H1 (cell line): ENCODE measurements around the gene GABRR3. TPM values are rescaled to one million over a fixed set of nuclear protein-coding genes. Genes with fewer than 3 reads are reported as not detected.

Experiments used
- CTCF ChIA-PET: fragments of 300-600 bp; sonication (Branson Sonifier 250); formaldehyde crosslinking; loops from one replicate; lab custom pipeline; 2021; ENCODE audit not compliant: partially characterized antibody; lab: Charles Lee
- POLR2A ChIA-PET: fragments of 300-600 bp; sonication (Branson Sonifier 250); formaldehyde crosslinking; loops from one replicate; lab custom pipeline; 2021; ENCODE audit warnings: inconsistent platforms; ENCODE audit not compliant: partially characterized antibody; lab: Charles Lee
- DNase-seq, 2 experiments: peaks; one replicate each; pipeline versions ENCODE4 v3.0.0 to v3.0.0-alpha.2; 2010 to 2022; ENCODE audit warnings: low spot score in 2 of 2, low read depth in 1 of 2, mixed read lengths in 1 of 2
- FAIRE-seq: peaks from 2 replicates; lab custom pipeline; 2011; peaks lifted over from hg19 to GRCh38; lab: Jason Lieb, UNC
- H2AFZ ChIP-seq: 2 replicates; pipeline ENCODE4 v1.8.1; 2012; ENCODE audit warnings: low read length, inconsistent platforms
- H2AK5ac ChIP-seq: 2 replicates; pipeline ENCODE4 v1.6.1; 2013; ENCODE audit warnings: low read depth, low read length
- H2BK120ac ChIP-seq: replicated peaks from 2 replicates; pipeline ENCODE3; 2013; ENCODE audit warnings: low read depth, low read length, inconsistent platforms
- H2BK12ac ChIP-seq: 2 replicates; pipeline ENCODE4 v1.6.1; 2013; ENCODE audit warnings: low read depth, low read length
- H2BK15ac ChIP-seq: 2 replicates; pipeline ENCODE4 v1.6.1; 2013; ENCODE audit warnings: low read length
- H2BK20ac ChIP-seq: 2 replicates; pipeline ENCODE4 v1.6.1; 2013; ENCODE audit warnings: low read length
- H2BK5ac ChIP-seq: 2 replicates; pipeline ENCODE4 v1.6.1; 2013; ENCODE audit warnings: low read depth, low read length
- H3K14ac ChIP-seq: 2 replicates; pipeline ENCODE4 v1.6.1; 2013; ENCODE audit warnings: inconsistent platforms; ENCODE audit not compliant: insufficient read length
- H3K18ac ChIP-seq: 2 replicates; pipeline ENCODE4 v1.6.1; 2013; ENCODE audit warnings: low read length; ENCODE audit errors: extremely low read depth
- H3K23ac ChIP-seq: 2 replicates; pipeline ENCODE4 v1.6.1; 2013; ENCODE audit warnings: inconsistent platforms; ENCODE audit not compliant: insufficient read length
- H3K23me2 ChIP-seq: 2 replicates; pipeline ENCODE4 v1.6.1; 2013; ENCODE audit warnings: low read depth, low read length
- H3K27ac ChIP-seq: 2 replicates; pipeline ENCODE4 v1.6.1; 2011; ENCODE audit warnings: low read depth, low read length, inconsistent platforms
- H3K27me3 ChIP-seq, 4 experiments: replicated peaks in 1 of 4; 1 replicate in 1 of 4; 2 replicates in 3 of 4; pipeline versions ENCODE4 v1.6.1 to v1.8.1; 2011 to 2013; ENCODE audit warnings: low read length in 3 of 4, mild to moderate bottlenecking in 3 of 4, inconsistent platforms in 2 of 4, mixed read lengths in 2 of 4, moderate library complexity in 1 of 4; ENCODE audit not compliant: control insufficient read depth in 3 of 4, insufficient read depth in 3 of 4; ENCODE audit errors: extremely low read depth in 1 of 4
- H3K36me3 ChIP-seq, 4 experiments: 2 replicates each; pipeline versions ENCODE4 v1.6.1 to v1.8.1; 2011 to 2013; ENCODE audit warnings: mild to moderate bottlenecking in 4 of 4, low read length in 3 of 4, moderate library complexity in 2 of 4, control low read depth in 1 of 4, inconsistent platforms in 1 of 4; ENCODE audit not compliant: insufficient read depth in 4 of 4, control insufficient read depth in 2 of 4
- H3K4ac ChIP-seq: replicated peaks from 2 replicates; pipeline ENCODE3; 2013; ENCODE audit warnings: low read length, low read depth, mixed read lengths, inconsistent platforms; ENCODE audit not compliant: insufficient read length
- H3K4me1 ChIP-seq, 4 experiments: replicated peaks in 1 of 4; 1 replicate in 1 of 4; 2 replicates in 3 of 4; pipeline versions ENCODE4 v1.6.1 to v1.8.1; 2011 to 2013; ENCODE audit warnings: low read length in 3 of 4, inconsistent platforms in 2 of 4, mixed read lengths in 1 of 4; ENCODE audit not compliant: insufficient read depth in 4 of 4, control insufficient read depth in 3 of 4
- H3K4me2 ChIP-seq, 2 experiments: 2 replicates each; pipeline versions ENCODE4 v1.6.1 to v1.8.1; 2011 to 2013; ENCODE audit warnings: low read depth in 2 of 2, low read length in 2 of 2, control low read depth in 1 of 2, inconsistent platforms in 1 of 2, mild to moderate bottlenecking in 1 of 2; ENCODE audit not compliant: insufficient read depth in 1 of 2
- H3K4me3 ChIP-seq, 4 experiments: fragments of 200-600, 300-600 bp in 1 of 4; sonication (generic), shearing (Covaris generic), sonication (Bioruptor Twin) in 1 of 4; 2 replicates each; pipeline versions ENCODE4 v1.5.1 to v1.8.1; 2011 to 2016; ENCODE audit warnings: low read length in 4 of 4, low read depth in 3 of 4, control low read depth in 2 of 4, inconsistent platforms in 2 of 4, mild to moderate bottlenecking in 2 of 4, mixed read lengths in 1 of 4, moderate library complexity in 1 of 4; ENCODE audit not compliant: insufficient read depth in 2 of 4; ENCODE audit errors: extremely low read depth in 1 of 4
- H3K56ac ChIP-seq: replicated peaks from 2 replicates; pipeline ENCODE3; 2013; ENCODE audit warnings: low read depth, mild to moderate bottlenecking, mixed read lengths, low read length, inconsistent platforms; ENCODE audit not compliant: insufficient read length
- H3K79me1 ChIP-seq: 2 replicates; pipeline ENCODE4 v1.6.1; 2013; ENCODE audit warnings: low read depth, low read length, control low read depth
- H3K79me2 ChIP-seq, 2 experiments: 2 replicates each; pipeline versions ENCODE4 v1.6.1 to v1.8.1; 2012 to 2013; ENCODE audit warnings: low read length in 2 of 2, mild to moderate bottlenecking in 2 of 2, inconsistent platforms in 1 of 2; ENCODE audit not compliant: insufficient read depth in 2 of 2, control insufficient read depth in 1 of 2
- H3K9ac ChIP-seq, 4 experiments: replicated peaks in 1 of 4; 1 replicate in 1 of 4; 2 replicates in 3 of 4; pipeline versions ENCODE4 v1.6.1 to v1.8.1; 2011 to 2013; ENCODE audit warnings: low read depth in 3 of 4, low read length in 3 of 4, control low read depth in 2 of 4, mild to moderate bottlenecking in 2 of 4, moderate library complexity in 2 of 4, inconsistent platforms in 1 of 4; ENCODE audit errors: extremely low read depth in 1 of 4
- H3K9me3 ChIP-seq, 2 experiments: 2 replicates each; pipeline versions ENCODE4 v1.6.1 to v1.8.1; 2012 to 2013; ENCODE audit warnings: mild to moderate bottlenecking in 2 of 2, moderate library complexity in 2 of 2, control low read depth in 1 of 2, inconsistent platforms in 1 of 2, low read depth in 1 of 2, low read length in 1 of 2, mixed read lengths in 1 of 2; ENCODE audit not compliant: insufficient read depth in 2 of 2
- H4K20me1 ChIP-seq, 2 experiments: replicated peaks in 1 of 2; 2 replicates each; pipeline versions ENCODE3 to v1.8.1; 2011 to 2013; ENCODE audit warnings: inconsistent platforms in 2 of 2, low read length in 2 of 2, mild to moderate bottlenecking in 1 of 2; ENCODE audit not compliant: insufficient read depth in 2 of 2, control insufficient read depth in 1 of 2
- H4K5ac ChIP-seq: 2 replicates; pipeline ENCODE4 v1.6.1; 2013; ENCODE audit warnings: low read length, low read depth, mixed read lengths, inconsistent platforms; ENCODE audit not compliant: insufficient read length
- H4K8ac ChIP-seq: 2 replicates; pipeline ENCODE4 v1.8.0; 2013; ENCODE audit warnings: mild to moderate bottlenecking, moderate library complexity, low read length, inconsistent platforms; ENCODE audit not compliant: insufficient read depth; ENCODE audit errors: extremely low read depth
- H4K91ac ChIP-seq: replicated peaks from 2 replicates; pipeline ENCODE3; 2013; ENCODE audit warnings: low read length, mixed read lengths, inconsistent platforms; ENCODE audit not compliant: insufficient read length
- ATF3 ChIP-seq: IDR thresholded peaks from 2 replicates; pipeline ENCODE4 v1.6.1; 2011; ENCODE audit warnings: low read depth, mild to moderate bottlenecking, low read length; ENCODE audit not compliant: insufficient read depth
- CBX5 ChIP-seq: fragments of 300-800, 300-1000 bp; sonication (generic); IDR thresholded peaks from 2 replicates; pipeline ENCODE4 v1.7.1; 2016; ENCODE audit warnings: antibody characterized with exemption, low read length, low read depth
- CHD1 ChIP-seq: IDR thresholded peaks from 2 replicates; pipeline ENCODE4 v1.6.1; 2012; ENCODE audit warnings: low read depth, low read length, improper control_type of control experiment
- EP300 ChIP-seq, 2 experiments: IDR thresholded peaks; 1 replicate in 1 of 2; 2 replicates in 1 of 2; pipeline ENCODE4 v1.6.1; 2011 to 2012; ENCODE audit warnings: low read depth in 2 of 2, low read length in 2 of 2, mild to moderate bottlenecking in 2 of 2, borderline replicate concordance in 1 of 2, inconsistent platforms in 1 of 2, moderate library complexity in 1 of 2
- FOSL1 ChIP-seq: IDR thresholded peaks from 2 replicates; pipeline ENCODE4 v1.6.1; 2011; ENCODE audit warnings: mild to moderate bottlenecking, low read depth, low read length, moderate library complexity; ENCODE audit not compliant: insufficient read depth
- JUN ChIP-seq: IDR thresholded peaks from 2 replicates; pipeline ENCODE4 v1.6.1; 2011; ENCODE audit warnings: low read depth, mild to moderate bottlenecking, improper control_type of control experiment, low read length
- MAFK ChIP-seq: IDR thresholded peaks from 2 replicates; pipeline ENCODE4 v1.6.1; 2012; ENCODE audit warnings: low read depth, mild to moderate bottlenecking, improper control_type of control experiment, low read length
- RBBP5 ChIP-seq: IDR thresholded peaks from 2 replicates; pipeline ENCODE4 v1.7.1; 2012; ENCODE audit warnings: low read depth, mild to moderate bottlenecking, inconsistent platforms, low read length, moderate library complexity, borderline replicate concordance
- SP2 ChIP-seq: IDR thresholded peaks from 2 replicates; pipeline ENCODE4 v1.6.1; 2012; ENCODE audit warnings: mild to moderate bottlenecking, low read length, inconsistent platforms
- SUZ12 ChIP-seq: fragments of 200-600 bp; sonication (generic); IDR thresholded peaks from 2 replicates; pipeline ENCODE4 v1.6.1; 2012; ENCODE audit warnings: mild to moderate bottlenecking, inconsistent platforms, low read length, moderate library complexity, mixed read lengths
- WGBS, 2 experiments: shearing (Covaris generic) in 1 of 2; methylation state at CpG; one replicate each; pipeline versions ENCODE4 v1.1.6 to v1.1.7; 2013 to 2015; ENCODE audit warnings: low lambda C conversion rate in 2 of 2, mixed read lengths in 2 of 2, inconsistent platforms in 1 of 2, low coverage in 1 of 2, missing lambda C conversion rate in 1 of 2; ENCODE audit not compliant: insufficient replicate concordance in 2 of 2, insufficient coverage in 1 of 2, insufficient read length in 1 of 2; ENCODE audit errors: extremely low coverage in 1 of 2, missing lambda C conversion rate in 1 of 2; 5-methylcytosine and 5-hydroxymethylcytosine counted together
- polyA plus RNA-seq, 7 experiments: library from polyadenylated mRNA; depleted of rRNA in 3 of 7; stranded (reverse) in 5 of 7; unstranded in 2 of 7; fragments of >200 nt in 5 of 7; fragments of 200-250 nt in 2 of 7; gene quantifications; 1 replicate in 5 of 7; 2 replicates in 1 of 7; 4 replicates in 1 of 7; pipeline versions ENCODE4 v1.2.1 to v1.2.3, GENCODE V29; 2011 to 2013; ENCODE audit warnings: missing spikeins in 2 of 7, mixed read lengths in 2 of 7
- total RNA-seq: library from RNA; stranded (reverse); fragmentation: NEBNext Ultra II Directional; extraction: Animal tissue kit (Norgen Biotek cat#: 25700); gene quantifications from 2 replicates; pipeline ENCODE4 v1.2.1, GENCODE V29; 2021

The GABRR3 gene
- total and polyA plus RNA-seq, 2 of the 8 experiments (the other 6 are each of a cell fraction or from before 2014, with no cell fraction given), result not detected

- no peak overlapping the region for H4K91ac ChIP-seq
- H3K4ac ChIP-seq, result no peak overlapping the region
- WGBS, 2 experiments, result 53% methylated on average over 2 of the region's 2 CpGs; no CpG with 5 or more reads in 1 of the 2 experiments
- H3K14ac ChIP-seq, result no peak overlapping the region
- H3K4me2 ChIP-seq, result no peak overlapping the region
- H3K79me1 ChIP-seq, result no peaks in the 10 kb centered on the region
- no peak overlapping the region for H2BK120ac ChIP-seq
- H3K4me3 ChIP-seq, result no peak overlapping the region
- no peaks in the 10 kb centered on the region for H3K27me3 ChIP-seq
- no peaks in the 10 kb centered on the region for H3K79me2 ChIP-seq
- no peak overlapping the region for H3K23ac ChIP-seq
- no peak overlapping the region for H4K8ac ChIP-seq
- no peak overlapping the region for H2BK12ac ChIP-seq
- H3K4me1 ChIP-seq, result peaks cover 0 to 3% (median 0%) of the 10 kb centered on the region in 4 experiments; a peak in 1 of 7 replicates
- peaks cover 7% of the 10 kb centered on the region for H3K23me2 ChIP-seq
- DNase-seq, result no peak
- H3K36me3 ChIP-seq, result no peaks in the 10 kb centered on the region
- H2AFZ ChIP-seq, result no peak overlapping the region
- TF ChIP-seq SP2, result no peak
- no peak for TF ChIP-seq EP300 (IDR thresholded peaks at IDR 0.05; ENCODE audit: borderline replicate concordance in 1 of 2, low read depth in 2 of 2, low read length in 2 of 2)
- TF ChIP-seq ATF3, result no peak
- no peak for TF ChIP-seq CBX5
- TF ChIP-seq SUZ12, result no peak
- no peak for TF ChIP-seq RBBP5
- TF ChIP-seq MAFK, result no peak
- no peak for TF ChIP-seq JUN
- no peak for TF ChIP-seq CHD1
- TF ChIP-seq FOSL1, result no peak
- H2AK5ac ChIP-seq, result no peak overlapping the region
- H2BK5ac ChIP-seq, result no peak overlapping the region
- POLR2A ChIA-PET, result interaction anchor here (1.0 to 1.4 kb wide), 2 partner anchors 17 to 220 kb away, joined by 3 to 4 read pairs; partner anchors contain the start of gene ARL6
- no peak overlapping the region for H2BK15ac ChIP-seq
- CTCF ChIA-PET, result interaction anchor here (1.1 kb wide), 1 partner anchor 27 kb away, joined by 3 read pairs; no protein-coding TSS in a partner anchor
- H3K18ac ChIP-seq, result no peak overlapping the region
- H4K20me1 ChIP-seq, result peaks cover 0 to 7% of the 10 kb centered on the region in 2 experiments
- H2BK20ac ChIP-seq, result no peak overlapping the region
- no peak overlapping the region for H3K9ac ChIP-seq
- H3K9me3 ChIP-seq, result no peaks in the 10 kb centered on the region
- no peak overlapping the region for H4K5ac ChIP-seq
- no peak overlapping the region for H3K27ac ChIP-seq
- no peak for FAIRE-seq
- no peak overlapping the region for H3K56ac ChIP-seq
Observed at GRCh38 chr3:97983933-97984491, 51.1 kb downstream of the GABRR3 start.
